Left ventricle myocardium inferior (tissue), 1 donor: ENCODE measurements around the gene SLC34A2. TPM values are rescaled to one million over a fixed set of nuclear protein-coding genes. Genes with fewer than 3 reads are reported as not detected.

Experiments used
- DNase-seq: peaks from one replicate; pipeline ENCODE4 v3.0.0-alpha.2; 2020
- H3K27ac ChIP-seq: fragments of 200-600 bp; replicated peaks from 2 replicates; pipeline ENCODE4 v1.8.0; 2021
- H3K27me3 ChIP-seq: fragments of 200-600 bp; 2 replicates; pipeline ENCODE4 v1.8.0; 2021; ENCODE audit warnings: low read depth
- H3K36me3 ChIP-seq: fragments of 200-600 bp; 2 replicates; pipeline ENCODE4 v1.8.0; 2021
- H3K4me1 ChIP-seq: fragments of 200-600 bp; 2 replicates; pipeline ENCODE4 v1.8.0; 2021
- H3K4me3 ChIP-seq: fragments of 200-600 bp; 2 replicates; pipeline ENCODE4 v1.8.0; 2021; ENCODE audit warnings: mild to moderate bottlenecking, moderate library complexity
- H3K9me3 ChIP-seq: fragments of 200-600 bp; replicated peaks from 2 replicates; pipeline ENCODE4 v1.8.0; 2021
- intact Hi-C: fragments of 100-400 bp; cut with micrococcal nuclease; formaldehyde crosslinking; loops from one replicate; pipeline ENCODE4 v1.11.0; 2022
- total RNA-seq: library from RNA; stranded (reverse); fragmentation: NEBNext Ultra II Directional; extraction: Animal tissue kit (Norgen Biotek cat#: 25700); gene quantifications from one replicate; pipeline ENCODE4 v1.2.1, GENCODE V29; 2021
- TF ChIP-seq, protein P1 (sequence below): fragments of 200-600 bp; IDR thresholded peaks from 2 replicates; pipeline ENCODE4 v1.8.0; 2021; ENCODE audit warnings: antibody characterized with exemption, mild to moderate bottlenecking, borderline replicate concordance
- donor health status: DM: no; HTN: yes; CAD: no; lungs with severe emphysema.

Gene SLC34A2
- total RNA-seq, 1 donor from 2014 or later = not detected

DNA sequence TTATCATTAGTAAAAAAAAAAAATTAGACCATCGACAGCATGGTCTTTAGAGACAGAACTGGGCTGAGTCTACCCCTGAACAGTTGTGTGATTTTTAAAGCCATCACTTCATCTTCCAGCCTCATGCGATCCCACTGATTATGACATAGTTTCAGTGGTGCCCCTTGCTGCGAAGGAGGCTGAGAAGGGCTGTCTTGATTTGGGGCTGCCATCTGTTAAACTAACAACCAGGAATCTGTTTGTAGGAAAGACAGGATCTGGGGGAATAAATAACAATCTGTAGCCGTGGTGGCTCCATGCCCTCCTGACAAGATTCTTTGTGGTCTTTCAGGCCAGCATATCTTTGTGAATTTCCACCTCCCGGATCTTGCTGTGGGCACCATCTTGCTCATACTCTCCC is 17.1 kb downstream of the SLC34A2 start:
- Histone ChIP-seq H3K27me3 (peaks cover 2% of the 10 kb centered on the region), H3K36me3 (no peaks in the 10 kb centered on the region), H3K4me3 (no peak overlapping the region), H3K27ac (no peak overlapping the region), H3K9me3 (no peaks in the 10 kb centered on the region), H3K4me1 (no peaks in the 10 kb centered on the region)
- no peak for DNase-seq
- TF ChIP-seq, protein P1, sequence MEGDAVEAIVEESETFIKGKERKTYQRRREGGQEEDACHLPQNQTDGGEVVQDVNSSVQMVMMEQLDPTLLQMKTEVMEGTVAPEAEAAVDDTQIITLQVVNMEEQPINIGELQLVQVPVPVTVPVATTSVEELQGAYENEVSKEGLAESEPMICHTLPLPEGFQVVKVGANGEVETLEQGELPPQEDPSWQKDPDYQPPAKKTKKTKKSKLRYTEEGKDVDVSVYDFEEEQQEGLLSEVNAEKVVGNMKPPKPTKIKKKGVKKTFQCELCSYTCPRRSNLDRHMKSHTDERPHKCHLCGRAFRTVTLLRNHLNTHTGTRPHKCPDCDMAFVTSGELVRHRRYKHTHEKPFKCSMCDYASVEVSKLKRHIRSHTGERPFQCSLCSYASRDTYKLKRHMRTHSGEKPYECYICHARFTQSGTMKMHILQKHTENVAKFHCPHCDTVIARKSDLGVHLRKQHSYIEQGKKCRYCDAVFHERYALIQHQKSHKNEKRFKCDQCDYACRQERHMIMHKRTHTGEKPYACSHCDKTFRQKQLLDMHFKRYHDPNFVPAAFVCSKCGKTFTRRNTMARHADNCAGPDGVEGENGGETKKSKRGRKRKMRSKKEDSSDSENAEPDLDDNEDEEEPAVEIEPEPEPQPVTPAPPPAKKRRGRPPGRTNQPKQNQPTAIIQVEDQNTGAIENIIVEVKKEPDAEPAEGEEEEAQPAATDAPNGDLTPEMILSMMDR = no peak
- intact Hi-C loops = no loop called here

DNA sequence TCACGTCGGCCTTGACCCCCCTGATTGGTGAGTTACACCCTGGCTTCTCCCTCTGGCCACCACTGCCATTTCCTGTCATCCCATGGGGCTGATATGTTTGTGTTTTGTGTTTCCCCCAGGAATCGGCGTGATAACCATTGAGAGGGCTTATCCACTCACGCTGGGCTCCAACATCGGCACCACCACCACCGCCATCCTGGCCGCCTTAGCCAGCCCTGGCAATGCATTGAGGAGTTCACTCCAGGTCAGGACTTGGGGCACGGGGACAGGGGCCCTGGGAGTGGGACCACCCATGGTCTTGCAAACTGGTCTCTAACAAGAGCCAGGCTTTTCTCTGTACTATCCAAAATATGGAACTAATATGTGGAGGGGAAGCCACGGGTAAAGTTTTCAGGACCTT is 18.7 kb downstream of the SLC34A2 start:
- Histone ChIP-seq H3K36me3 (no peaks in the 10 kb centered on the region), H3K4me3 (no peak overlapping the region), H3K4me1 (no peaks in the 10 kb centered on the region), H3K27ac (no peak overlapping the region), H3K27me3 (no peaks in the 10 kb centered on the region), H3K9me3 (no peaks in the 10 kb centered on the region)
- TF ChIP-seq, protein P1 = no peak
- intact Hi-C loops = no loop called here
- DNase-seq = no peak

DNA sequence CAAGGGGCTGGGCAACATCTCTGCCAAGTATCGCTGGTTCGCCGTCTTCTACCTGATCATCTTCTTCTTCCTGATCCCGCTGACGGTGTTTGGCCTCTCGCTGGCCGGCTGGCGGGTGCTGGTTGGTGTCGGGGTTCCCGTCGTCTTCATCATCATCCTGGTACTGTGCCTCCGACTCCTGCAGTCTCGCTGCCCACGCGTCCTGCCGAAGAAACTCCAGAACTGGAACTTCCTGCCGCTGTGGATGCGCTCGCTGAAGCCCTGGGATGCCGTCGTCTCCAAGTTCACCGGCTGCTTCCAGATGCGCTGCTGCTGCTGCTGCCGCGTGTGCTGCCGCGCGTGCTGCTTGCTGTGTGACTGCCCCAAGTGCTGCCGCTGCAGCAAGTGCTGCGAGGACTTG is 20.6 kb downstream of the SLC34A2 start:
- intact Hi-C loops = no loop called here
- no peaks in the 10 kb centered on the region for H3K4me1 ChIP-seq
- no peak overlapping the region for H3K27ac ChIP-seq
- no peaks in the 10 kb centered on the region for H3K27me3 ChIP-seq
- no peaks in the 10 kb centered on the region for H3K9me3 ChIP-seq
- no peaks in the 10 kb centered on the region for H3K36me3 ChIP-seq
- DNase-seq = no peak
- TF ChIP-seq, protein P1 = no peak
- no peak overlapping the region for H3K4me3 ChIP-seq

DNA sequence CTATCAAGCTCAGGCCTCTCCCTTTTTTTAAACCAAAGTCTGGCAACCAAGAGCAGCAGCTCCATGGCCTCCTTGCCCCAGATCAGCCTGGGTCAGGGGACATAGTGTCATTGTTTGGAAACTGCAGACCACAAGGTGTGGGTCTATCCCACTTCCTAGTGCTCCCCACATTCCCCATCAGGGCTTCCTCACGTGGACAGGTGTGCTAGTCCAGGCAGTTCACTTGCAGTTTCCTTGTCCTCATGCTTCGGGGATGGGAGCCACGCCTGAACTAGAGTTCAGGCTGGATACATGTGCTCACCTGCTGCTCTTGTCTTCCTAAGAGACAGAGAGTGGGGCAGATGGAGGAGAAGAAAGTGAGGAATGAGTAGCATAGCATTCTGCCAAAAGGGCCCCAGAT is 21.5 kb downstream of the SLC34A2 start:
- intact Hi-C loops = no loop called here
- DNase-seq = no peak
- Histone ChIP-seq H3K4me1 (no peaks in the 10 kb centered on the region), H3K36me3 (no peaks in the 10 kb centered on the region), H3K9me3 (no peaks in the 10 kb centered on the region), H3K27ac (no peak overlapping the region), H3K27me3 (no peaks in the 10 kb centered on the region), H3K4me3 (no peak overlapping the region)
- TF ChIP-seq, protein P1 = no peak

DNA sequence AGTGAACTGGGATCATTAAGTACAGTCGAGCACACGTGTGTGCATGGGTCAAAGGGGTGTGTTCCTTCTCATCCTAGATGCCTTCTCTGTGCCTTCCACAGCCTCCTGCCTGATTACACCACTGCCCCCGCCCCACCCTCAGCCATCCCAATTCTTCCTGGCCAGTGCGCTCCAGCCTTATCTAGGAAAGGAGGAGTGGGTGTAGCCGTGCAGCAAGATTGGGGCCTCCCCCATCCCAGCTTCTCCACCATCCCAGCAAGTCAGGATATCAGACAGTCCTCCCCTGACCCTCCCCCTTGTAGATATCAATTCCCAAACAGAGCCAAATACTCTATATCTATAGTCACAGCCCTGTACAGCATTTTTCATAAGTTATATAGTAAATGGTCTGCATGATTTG is 22.3 kb downstream of the SLC34A2 start:
- H3K9me3 ChIP-seq = no peaks in the 10 kb centered on the region
- no peak overlapping the region for H3K27ac ChIP-seq
- intact Hi-C loops = no loop called here
- no peak overlapping the region for H3K4me3 ChIP-seq
- TF ChIP-seq, protein P1 = no peak
- H3K4me1 ChIP-seq = no peaks in the 10 kb centered on the region
- DNase-seq = no peak
- H3K27me3 ChIP-seq = no peaks in the 10 kb centered on the region
- H3K36me3 ChIP-seq = no peaks in the 10 kb centered on the region

DNA sequence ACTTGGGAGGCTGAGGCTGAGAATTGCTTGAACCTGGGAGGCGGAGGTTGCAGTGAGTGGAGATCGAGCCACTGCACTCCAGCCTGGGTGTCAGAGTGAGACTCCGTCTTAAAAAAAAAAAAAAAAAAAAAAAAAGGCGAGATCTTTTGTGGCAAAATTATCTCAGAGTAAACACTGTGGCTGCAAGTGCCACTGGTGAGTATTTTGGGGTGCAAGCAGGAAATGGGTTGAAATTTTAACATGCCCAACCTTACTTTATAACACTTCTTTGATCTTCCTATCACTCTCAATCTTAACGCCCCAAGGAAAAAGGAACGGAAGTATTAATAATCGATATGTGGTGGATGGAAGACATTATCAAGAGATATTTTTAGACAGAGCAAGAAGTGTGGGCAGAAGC is 32.1 kb downstream of the SLC34A2 start:
- Histone ChIP-seq H3K36me3 (no peaks in the 10 kb centered on the region), H3K27me3 (no peaks in the 10 kb centered on the region), H3K4me3 (no peak overlapping the region), H3K27ac (no peak overlapping the region), H3K4me1 (no peaks in the 10 kb centered on the region), H3K9me3 (peaks cover 28% of the 10 kb centered on the region)
- intact Hi-C loops = no loop called here
- TF ChIP-seq, protein P1 = no peak
- DNase-seq = no peak
